ENCODE data around the gene PRB4. TPM values are rescaled to one million over a fixed set of nuclear protein-coding genes. Genes with fewer than 3 reads are reported as not detected.
"Not testable (repeated sequence)": the region's sequence is repeated elsewhere in the genome, so short reads cannot be mapped to it uniquely, and the experiment has no call there.

The PRB4 gene
- total and polyA plus RNA-seq, 10 of the 15 experiments (the other 5 are each of a cell fraction or from before 2014, with no cell fraction given) = not detected

GRCh38 chr12:11351736-11352135 lies 41.5 kb upstream of the PRB4 start:
- H3K27ac ChIP-seq (ENCODE audit: control insufficient read depth, insufficient read depth); SMC1A ChIA-PET (ENCODE audit: uncharacterized antibody, unreplicated experiment); H3K9me3 ChIP-seq (replicated peaks; ENCODE audit: control insufficient read depth, insufficient read depth, low read length); H3K27me3 ChIP-seq (replicated peaks in 1 of 2; ENCODE audit: control insufficient read depth in 2 of 2, insufficient read depth in 2 of 2, low read length in 1 of 2); RAD21 ChIA-PET (ENCODE audit: unreplicated experiment); H3K4me1 ChIP-seq (ENCODE audit: control insufficient read depth, insufficient read depth, low read length); H3K79me2 ChIP-seq (ENCODE audit: control insufficient read depth, insufficient read depth, low read length); CTCF ChIA-PET; POLR2A ChIA-PET; H2AFZ ChIP-seq (ENCODE audit: control insufficient read depth, low read depth, low read length); FAIRE-seq; H3K4me2 ChIP-seq (ENCODE audit: control insufficient read depth, insufficient read depth); intact Hi-C loops (cut with micrococcal nuclease; ENCODE audit: unreplicated experiment); H3K9ac ChIP-seq (ENCODE audit: control insufficient read depth, insufficient read depth, low read length); H3K4me3 ChIP-seq; H3K36me3 ChIP-seq (ENCODE audit: control insufficient read depth in 2 of 2, insufficient read depth in 2 of 2, low read length in 1 of 2); ATAC-seq; DNase-seq (ENCODE audit: low read depth, low spot score); H4K20me1 ChIP-seq (ENCODE audit: control insufficient read depth, insufficient read depth); BruUV-seq (replicated peaks); in situ Hi-C loops (cut with MboI): not testable (repeated sequence)
- 59% methylated on average over 2 of the region's 2 CpGs for WGBS (ENCODE audit: insufficient coverage, insufficient replicate concordance, low lambda C conversion rate, missing lambda C conversion rate)

DNA sequence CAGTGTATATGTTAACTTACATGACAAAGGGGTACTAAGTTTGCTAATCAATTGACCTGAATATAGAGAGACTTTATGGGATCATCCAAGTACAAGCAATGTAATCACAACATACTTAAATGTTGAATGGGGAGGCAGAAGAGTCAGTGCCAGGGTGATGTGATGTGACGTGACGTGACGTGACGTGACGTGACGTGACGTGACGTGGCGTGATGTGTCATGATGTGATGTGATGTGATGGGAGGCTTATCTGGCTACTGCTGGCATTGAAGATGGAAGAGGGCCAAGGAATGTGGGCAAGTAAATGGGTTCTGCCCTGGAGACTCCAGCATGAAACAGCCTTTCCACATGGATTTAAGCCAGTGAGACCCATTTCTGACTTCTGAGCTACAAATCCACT lies 38.2 kb upstream of the PRB4 start:
- ChIA-PET CTCF (interaction anchor here (1.2 kb wide), 1 partner anchor 138 kb away, joined by 6 read pairs; no protein-coding TSS in a partner anchor), RAD21 (ENCODE audit: unreplicated experiment) (no interaction called here), SMC1A (ENCODE audit: uncharacterized antibody, unreplicated experiment) (no interaction called here), POLR2A (no interaction called here)
- no peak overlapping the region for H2AFZ ChIP-seq (ENCODE audit: control insufficient read depth, low read depth, low read length)
- no peak overlapping the region for H3K4me2 ChIP-seq (ENCODE audit: control insufficient read depth, insufficient read depth)
- no peaks in the 10 kb centered on the region for H3K4me1 ChIP-seq (ENCODE audit: control insufficient read depth, insufficient read depth, low read length)
- no peak overlapping the region for H3K9ac ChIP-seq (ENCODE audit: control insufficient read depth, insufficient read depth, low read length)
- peak; percentile 73 for TF ChIP-seq BCL3 (IDR thresholded peaks at IDR 0.05; ENCODE audit: borderline replicate concordance, insufficient read depth, low read depth, low read length, poor library complexity, severe bottlenecking)
- TF ChIP-seq RELA (IDR thresholded peaks at IDR 0.05; ENCODE audit: borderline replicate concordance, partially characterized antibody) = no peak
- TF ChIP-seq, protein P1, sequence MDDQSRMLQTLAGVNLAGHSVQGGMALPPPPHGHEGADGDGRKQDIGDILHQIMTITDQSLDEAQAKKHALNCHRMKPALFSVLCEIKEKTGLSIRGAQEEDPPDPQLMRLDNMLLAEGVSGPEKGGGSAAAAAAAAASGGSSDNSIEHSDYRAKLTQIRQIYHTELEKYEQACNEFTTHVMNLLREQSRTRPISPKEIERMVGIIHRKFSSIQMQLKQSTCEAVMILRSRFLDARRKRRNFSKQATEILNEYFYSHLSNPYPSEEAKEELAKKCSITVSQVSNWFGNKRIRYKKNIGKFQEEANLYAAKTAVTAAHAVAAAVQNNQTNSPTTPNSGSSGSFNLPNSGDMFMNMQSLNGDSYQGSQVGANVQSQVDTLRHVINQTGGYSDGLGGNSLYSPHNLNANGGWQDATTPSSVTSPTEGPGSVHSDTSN (IDR thresholded peaks at IDR 0.05; ENCODE audit: insufficient replicate concordance, low read depth, low read length) = no peak
- TF ChIP-seq, protein P2, sequence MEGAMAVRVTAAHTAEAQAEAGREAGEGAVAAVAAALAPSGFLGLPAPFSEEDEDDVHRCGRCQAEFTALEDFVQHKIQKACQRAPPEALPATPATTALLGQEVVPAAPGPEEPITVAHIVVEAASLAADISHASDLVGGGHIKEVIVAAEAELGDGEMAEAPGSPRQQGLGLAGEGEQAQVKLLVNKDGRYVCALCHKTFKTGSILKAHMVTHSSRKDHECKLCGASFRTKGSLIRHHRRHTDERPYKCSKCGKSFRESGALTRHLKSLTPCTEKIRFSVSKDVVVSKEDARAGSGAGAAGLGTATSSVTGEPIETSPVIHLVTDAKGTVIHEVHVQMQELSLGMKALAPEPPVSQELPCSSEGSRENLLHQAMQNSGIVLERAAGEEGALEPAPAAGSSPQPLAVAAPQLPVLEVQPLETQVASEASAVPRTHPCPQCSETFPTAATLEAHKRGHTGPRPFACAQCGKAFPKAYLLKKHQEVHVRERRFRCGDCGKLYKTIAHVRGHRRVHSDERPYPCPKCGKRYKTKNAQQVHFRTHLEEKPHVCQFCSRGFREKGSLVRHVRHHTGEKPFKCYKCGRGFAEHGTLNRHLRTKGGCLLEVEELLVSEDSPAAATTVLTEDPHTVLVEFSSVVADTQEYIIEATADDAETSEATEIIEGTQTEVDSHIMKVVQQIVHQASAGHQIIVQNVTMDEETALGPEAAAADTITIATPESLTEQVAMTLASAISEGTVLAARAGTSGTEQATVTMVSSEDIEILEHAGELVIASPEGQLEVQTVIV (IDR thresholded peaks at IDR 0.05; ENCODE audit: borderline replicate concordance, partially characterized antibody) = no peak
- TF ChIP-seq IKZF1 (conservative IDR thresholded peaks at IDR 0.05) = no peak
- TF ChIP-seq TCF3 (IDR thresholded peaks at IDR 0.05; ENCODE audit: borderline replicate concordance, insufficient read depth, low read depth, low read length) = peak; percentile 67; the same call in 1 of the 2 replicates
- TF ChIP-seq, protein P3, sequence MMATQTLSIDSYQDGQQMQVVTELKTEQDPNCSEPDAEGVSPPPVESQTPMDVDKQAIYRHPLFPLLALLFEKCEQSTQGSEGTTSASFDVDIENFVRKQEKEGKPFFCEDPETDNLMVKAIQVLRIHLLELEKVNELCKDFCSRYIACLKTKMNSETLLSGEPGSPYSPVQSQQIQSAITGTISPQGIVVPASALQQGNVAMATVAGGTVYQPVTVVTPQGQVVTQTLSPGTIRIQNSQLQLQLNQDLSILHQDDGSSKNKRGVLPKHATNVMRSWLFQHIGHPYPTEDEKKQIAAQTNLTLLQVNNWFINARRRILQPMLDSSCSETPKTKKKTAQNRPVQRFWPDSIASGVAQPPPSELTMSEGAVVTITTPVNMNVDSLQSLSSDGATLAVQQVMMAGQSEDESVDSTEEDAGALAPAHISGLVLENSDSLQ (IDR thresholded peaks at IDR 0.05) = no peak
- no peak for TF ChIP-seq EED (IDR thresholded peaks at IDR 0.05; ENCODE audit: low read depth)
- ATAC-seq (no peak), DNase-seq (ENCODE audit: low read depth, low spot score) (no peak), FAIRE-seq (peak; percentile 66)
- intact Hi-C loops (cut with micrococcal nuclease; ENCODE audit: unreplicated experiment) = loop anchor here (2.0 kb wide), 1 partner anchor 46 kb away; the partner anchor contains the start of gene PRB2
- no peaks in the 10 kb centered on the region for H3K36me3 ChIP-seq (ENCODE audit: control insufficient read depth in 2 of 2, insufficient read depth in 2 of 2, low read length in 1 of 2)
- no TSS peak for BruUV-seq (replicated peaks)
- no peak overlapping the region for H3K27ac ChIP-seq (ENCODE audit: control insufficient read depth, insufficient read depth)
- in situ Hi-C loops (cut with MboI) = loop anchor here (5.0 kb wide), 1 partner anchor 49 kb away; the partner anchor contains the start of gene PRB2
- H4K20me1 ChIP-seq (ENCODE audit: control insufficient read depth, insufficient read depth) = no peaks in the 10 kb centered on the region
- no peaks in the 10 kb centered on the region for H3K27me3 ChIP-seq (replicated peaks in 1 of 2; ENCODE audit: control insufficient read depth in 2 of 2, insufficient read depth in 2 of 2, low read length in 1 of 2)
- no peaks in the 10 kb centered on the region for H3K9me3 ChIP-seq (replicated peaks; ENCODE audit: control insufficient read depth, insufficient read depth, low read length)
- no peaks in the 10 kb centered on the region for H3K79me2 ChIP-seq (ENCODE audit: control insufficient read depth, insufficient read depth, low read length)
- WGBS (ENCODE audit: insufficient coverage, insufficient replicate concordance, low lambda C conversion rate, missing lambda C conversion rate) = 69% methylated on average over 9 of the region's 9 CpGs
- H3K4me3 ChIP-seq = no peak overlapping the region
